Stimulated activated CD8-positive, alpha-beta memory T cell treated with anti-CD3 and anti-CD28 coated beads, Interleukin-12 subunit alpha, Interleukin-12 subunit beta, amount 100 ng/mL, for 1 hour (primary cell): ENCODE measurements around the gene DAPL1.

Source experiments
- DNase-seq: peaks from one replicate; pipeline ENCODE4 v3.0.0-alpha.2; 2020; ENCODE audit warnings: low read depth

The DAPL1 gene

DNA sequence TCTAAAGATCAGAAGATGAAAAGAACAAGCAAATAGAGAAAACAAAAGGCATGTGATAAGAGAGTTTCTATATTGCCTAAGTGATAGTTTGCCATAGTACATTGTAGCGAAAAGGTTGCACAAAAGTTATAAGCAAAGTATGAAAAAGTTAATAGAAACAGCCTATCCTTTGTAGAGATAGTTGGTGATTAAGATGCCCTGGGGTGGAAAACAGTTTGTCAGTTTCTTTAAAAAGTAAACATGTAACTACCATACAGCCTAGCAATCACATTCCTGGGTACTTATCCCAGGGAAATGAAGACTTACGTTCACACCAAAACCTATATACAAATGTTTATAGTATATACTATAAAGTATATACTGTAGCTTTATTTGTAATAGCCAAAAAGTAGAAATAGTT, 16.9 kb upstream of the DAPL1 start:
- no peak for DNase-seq

DNA sequence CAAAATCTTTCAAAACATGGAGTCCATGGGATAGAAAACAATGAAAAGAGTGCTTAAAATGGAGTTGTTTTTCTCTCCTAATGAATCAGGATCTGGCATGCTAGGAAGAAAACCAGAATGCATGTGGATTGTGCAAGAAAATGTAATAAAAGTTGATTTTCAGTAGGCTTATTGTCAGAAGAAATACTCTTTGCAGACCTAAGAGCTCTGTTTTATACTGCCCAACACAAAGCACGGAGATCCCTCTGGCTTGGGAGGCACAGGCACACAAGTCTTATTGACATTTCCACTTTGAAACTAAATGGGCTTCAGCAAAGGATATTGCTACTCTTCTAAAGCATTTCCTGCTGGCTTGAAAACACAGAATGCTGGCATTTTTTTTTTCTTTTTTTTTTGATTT, 15.5 kb upstream of the DAPL1 start:
- no peak for DNase-seq

DNA sequence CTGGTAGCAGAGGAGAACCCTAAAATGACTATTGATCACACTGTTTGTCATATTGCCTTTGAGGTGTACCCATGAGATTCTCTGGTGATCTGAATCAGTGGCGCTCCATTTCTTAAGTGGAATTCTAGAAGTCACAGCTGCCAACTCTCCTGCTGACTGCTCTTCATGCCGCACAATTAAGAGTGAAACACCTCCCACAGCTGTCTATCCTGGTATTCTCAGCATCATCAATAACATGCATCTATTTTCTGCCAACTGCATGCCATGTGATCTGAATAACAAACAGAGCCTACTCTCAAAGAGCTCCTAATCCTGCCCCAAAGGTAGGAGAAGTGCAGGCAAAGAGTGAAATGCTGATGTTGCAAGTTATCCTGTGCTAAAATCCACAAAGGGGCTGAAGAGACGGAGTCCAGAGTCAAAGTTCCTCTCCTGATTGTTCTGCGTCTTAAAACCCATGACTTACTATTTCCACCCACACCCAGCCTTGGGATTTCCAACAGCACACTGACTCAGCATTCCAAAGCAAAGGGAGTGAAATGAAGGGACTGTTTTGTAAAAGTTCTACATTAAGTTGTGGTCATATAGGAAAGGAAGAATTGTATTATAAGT, 13.7 kb upstream of the DAPL1 start:
- DNase-seq = no peak

- no peak for DNase-seq
Measured at GRCh38 chr2:158782136-158782535, 13.0 kb upstream of the DAPL1 start.

GRCh38 chr2:158782616-158783015, 12.5 kb upstream of the DAPL1 start:
- no peak for DNase-seq

DNA sequence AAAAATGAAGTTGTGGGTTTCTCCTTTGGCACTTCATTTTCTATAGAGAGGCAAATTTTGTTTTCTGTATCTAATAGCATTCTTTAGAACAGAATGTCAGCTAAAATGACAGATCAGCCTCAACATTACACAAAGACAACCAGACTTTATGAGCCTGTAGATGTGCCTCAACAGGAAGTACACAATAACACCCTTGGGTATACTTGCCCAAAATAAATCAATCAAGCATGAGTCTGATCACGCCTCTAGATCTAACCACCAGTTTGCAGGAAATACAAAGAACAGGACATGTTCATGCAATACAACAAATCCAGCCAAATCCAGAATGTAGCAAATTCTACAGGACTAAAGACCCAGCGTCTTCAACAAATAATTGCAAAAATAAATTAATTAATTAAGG, 11.2 kb upstream of the DAPL1 start:
- no peak for DNase-seq

DNA sequence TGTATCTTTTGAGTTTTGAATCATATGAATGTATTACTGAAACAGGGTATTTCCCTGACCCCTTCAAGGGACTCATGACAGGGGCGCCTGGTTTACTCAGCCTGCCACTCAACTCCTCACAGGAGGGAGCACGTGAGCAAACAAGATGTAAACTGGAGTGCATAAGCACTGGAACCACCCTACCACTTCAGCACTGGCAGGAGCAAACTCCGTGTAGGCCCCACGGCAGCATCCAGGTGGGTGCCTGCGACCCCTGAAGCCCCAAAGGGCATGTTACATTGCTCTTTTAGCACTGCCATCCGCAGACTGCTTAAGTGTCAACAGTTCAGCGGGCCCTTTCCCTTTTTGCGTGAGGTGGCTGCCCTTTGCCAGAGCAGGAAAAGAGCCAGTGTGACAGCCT, 8.2 kb upstream of the DAPL1 start:
- DNase-seq = no peak

- no peak for DNase-seq
Measured at GRCh38 chr2:158788951-158789350, 6.2 kb upstream of the DAPL1 start.

DNA sequence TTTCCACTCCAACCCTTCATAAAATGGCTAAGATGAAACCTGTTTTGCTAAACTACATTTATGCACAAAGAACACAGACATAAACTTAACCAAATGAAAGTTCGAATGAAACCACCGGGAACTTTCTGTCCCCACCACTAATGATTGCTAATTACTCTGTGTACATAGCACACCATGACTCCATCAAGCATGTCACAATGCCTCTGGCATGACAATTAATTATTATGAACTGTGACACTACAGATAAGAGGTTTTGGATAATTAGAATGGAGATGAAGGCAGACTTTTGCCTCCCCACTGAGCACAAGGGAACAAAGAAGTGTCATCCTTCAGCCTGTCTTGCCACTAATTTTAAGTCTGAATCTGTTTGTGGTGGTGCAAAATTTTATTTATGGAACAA, 1.5 kb downstream of the DAPL1 start:
- no peak for DNase-seq

- no peak for DNase-seq
Measured at GRCh38 chr2:158797963-158798700, 3.0 kb downstream of the DAPL1 start.

DNA sequence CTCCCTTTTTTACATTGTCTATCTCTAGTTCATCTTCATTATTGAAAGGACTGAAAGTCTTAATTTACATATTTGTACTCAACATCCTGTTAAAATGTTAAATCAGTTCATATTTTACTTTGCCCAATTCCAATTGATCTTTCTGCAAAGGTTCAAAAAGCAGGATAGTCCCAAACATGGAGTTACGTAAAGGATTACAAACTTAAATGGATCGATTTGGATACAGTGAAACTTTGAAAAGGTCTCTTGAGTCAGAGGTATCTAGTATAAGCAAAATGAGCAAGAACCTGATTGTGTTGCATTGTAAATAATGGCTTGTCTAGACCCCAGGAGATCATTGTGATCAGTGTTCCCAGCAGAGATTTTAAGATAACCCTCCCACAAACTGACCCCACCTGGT, 4.1 kb downstream of the DAPL1 start:
- no peak for DNase-seq

DNA sequence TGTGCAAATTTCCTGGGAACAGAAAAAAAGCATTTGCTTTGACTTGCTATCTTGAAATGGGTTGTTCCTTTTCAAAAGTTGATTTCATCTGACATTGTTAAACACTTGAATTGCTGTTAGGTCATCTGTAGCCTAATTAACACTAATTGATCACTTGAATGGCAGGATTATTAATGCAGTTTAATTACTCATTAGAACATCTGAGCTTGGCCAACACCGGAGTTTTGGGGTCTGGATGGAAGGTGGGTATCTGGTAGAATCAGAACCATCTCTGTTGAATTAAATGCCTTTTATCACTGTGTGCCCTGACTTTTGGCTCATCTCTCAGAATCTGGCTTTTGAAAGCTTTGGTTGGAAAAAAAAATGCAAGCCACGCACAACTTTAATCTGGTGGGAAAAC, 8.4 kb downstream of the DAPL1 start:
- no peak for DNase-seq

GRCh38 chr2:158805255-158805654, 10.1 kb downstream of the DAPL1 start:
- DNase-seq = no peak

- no peak for DNase-seq
Measured at GRCh38 chr2:158805936-158806335, 10.8 kb downstream of the DAPL1 start.

- DNase-seq = no peak
Measured at GRCh38 chr2:158806941-158807340, 11.8 kb downstream of the DAPL1 start.

DNA sequence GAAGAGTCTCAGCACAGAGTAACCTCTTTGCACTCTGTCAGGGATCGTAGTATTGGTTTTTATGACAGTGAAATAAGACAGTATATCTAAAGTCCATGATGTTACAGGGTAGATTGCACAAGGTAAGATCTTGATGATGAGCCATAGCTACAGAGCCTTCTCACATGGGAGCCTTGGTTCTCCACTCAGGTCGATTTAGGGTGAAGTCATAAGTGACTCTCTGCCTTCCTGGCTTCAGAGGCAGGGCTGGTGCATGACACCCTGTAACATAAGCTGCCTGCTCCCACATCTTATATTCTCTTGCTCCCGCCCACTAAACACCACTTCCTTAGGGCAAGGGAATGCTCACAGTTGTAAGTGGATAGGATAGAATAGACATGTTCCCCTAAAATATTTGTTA, 13.3 kb downstream of the DAPL1 start:
- DNase-seq = no peak

- DNase-seq = no peak
Measured at GRCh38 chr2:158809816-158810215, 14.7 kb downstream of the DAPL1 start.

- DNase-seq = no peak
Measured at GRCh38 chr2:158810731-158811460, 15.8 kb downstream of the DAPL1 start.

DNA sequence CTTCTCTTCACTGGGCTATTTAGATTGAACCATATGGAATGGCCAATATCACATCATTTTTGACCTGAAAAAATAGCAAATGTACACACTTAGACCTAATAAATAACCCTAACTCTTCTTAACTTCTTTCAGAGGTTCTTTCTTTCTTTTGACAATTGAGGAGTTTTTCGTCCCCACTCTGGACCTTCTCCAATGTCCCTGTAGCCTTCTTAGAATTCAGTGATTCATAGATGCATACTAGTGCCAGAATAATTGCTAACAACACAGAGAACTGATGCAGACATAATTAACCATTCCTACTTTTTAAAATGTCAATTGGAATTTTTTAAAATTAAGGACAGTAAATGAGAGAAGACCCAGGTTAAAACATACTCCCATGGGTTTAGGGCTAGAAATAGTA, 20.0 kb downstream of the DAPL1 start:
- no peak for DNase-seq

DNA sequence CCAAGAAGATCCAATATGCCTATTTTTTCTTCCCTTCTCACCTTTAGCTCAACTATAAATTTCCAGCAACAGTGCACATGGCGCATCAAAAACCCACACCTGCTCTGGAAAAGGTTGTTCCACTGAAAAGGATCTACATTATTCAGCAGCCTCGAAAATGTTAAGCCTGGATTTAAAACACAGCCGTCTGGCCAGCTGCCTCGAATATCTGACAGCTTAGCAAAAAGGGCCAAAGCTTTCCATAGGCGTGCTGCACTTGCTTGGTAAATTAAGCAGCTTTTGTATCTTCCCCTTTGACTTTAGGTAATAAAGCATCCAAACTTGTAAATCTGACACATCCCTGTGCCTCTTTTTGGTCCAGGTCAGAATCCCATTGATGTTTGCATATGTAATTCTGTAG, 20.5 kb downstream of the DAPL1 start:
- DNase-seq = no peak

GRCh38 chr2:158817588-158817987, 22.5 kb downstream of the DAPL1 start:
- DNase-seq = no peak

GRCh38 chr2:158818511-158818910, 23.4 kb downstream of the DAPL1 start:
- DNase-seq = no peak

DNA sequence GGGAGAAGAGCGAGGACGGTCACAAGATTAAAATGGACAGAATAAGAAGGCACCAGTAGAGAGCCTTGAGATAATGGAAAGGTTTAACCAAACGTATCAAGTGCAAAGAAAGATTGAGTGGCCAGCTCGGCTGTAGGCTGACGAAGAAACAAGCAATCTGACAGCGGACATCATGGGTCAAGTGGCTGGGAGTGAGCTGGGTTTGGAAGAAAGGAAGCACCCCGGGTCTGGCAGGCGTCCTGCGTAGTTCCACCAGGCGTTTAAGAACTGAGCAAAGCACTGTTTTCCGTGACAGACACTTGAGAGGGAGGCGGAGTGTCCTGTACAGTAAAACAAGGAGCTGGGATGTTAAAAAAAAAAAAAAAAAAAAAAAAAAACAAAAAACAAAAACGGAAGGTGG, 27.1 kb downstream of the DAPL1 start:
- no peak for DNase-seq
